ENCODE results near the gene DVL2.

Gene DVL2

DNA sequence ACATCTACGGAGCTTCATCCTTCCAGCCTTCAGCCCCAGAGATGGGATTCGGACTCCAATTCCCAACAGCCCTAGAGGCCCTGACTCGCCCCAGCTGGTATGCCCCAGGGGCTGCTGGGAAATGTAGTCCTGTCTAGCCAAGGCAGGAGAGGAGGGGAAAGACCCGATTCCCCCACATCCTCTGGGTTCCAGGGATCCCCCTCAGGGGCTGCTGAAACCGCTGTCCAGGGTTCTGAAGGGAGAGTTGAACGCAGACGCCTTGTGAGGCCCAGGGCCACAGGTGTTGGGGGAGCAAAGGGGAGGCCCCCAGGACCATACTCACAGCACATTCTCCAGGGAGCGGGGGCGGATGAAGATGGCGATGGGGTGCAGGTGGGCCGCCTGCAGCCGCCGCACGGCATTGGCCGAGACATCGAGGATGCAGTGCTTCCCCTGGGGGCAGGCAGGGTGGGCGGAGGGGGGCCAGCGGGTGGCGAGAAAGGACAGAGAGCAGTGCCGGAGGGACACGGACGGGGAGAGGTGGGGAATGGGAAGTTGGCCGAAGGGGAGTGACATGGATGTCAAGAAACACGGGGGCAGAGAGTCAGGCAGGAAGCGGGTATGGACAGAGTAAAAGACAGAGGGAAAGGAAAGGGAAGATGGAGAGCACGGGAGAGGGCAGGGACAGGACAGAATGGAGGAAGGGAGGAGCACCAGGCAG lies 42.6 kb downstream of the DVL2 start:
- Histone ChIP-seq H3K4me1 (ENCODE audit: control insufficient read depth in 1 of 2, insufficient read depth in 1 of 2, low read depth in 1 of 2, low read length in 1 of 2) (no peaks in the 10 kb centered on the region), H3K27ac (no peak overlapping the region), H3K36me3 (no peaks in the 10 kb centered on the region), H3K9me3 (no peaks in the 10 kb centered on the region), H3K27me3 (no peaks in the 10 kb centered on the region), H3K4me3 (ENCODE audit: low read depth in 1 of 2, low read length in 1 of 2) (no peak overlapping the region)
- TF ChIP-seq, protein P1, sequence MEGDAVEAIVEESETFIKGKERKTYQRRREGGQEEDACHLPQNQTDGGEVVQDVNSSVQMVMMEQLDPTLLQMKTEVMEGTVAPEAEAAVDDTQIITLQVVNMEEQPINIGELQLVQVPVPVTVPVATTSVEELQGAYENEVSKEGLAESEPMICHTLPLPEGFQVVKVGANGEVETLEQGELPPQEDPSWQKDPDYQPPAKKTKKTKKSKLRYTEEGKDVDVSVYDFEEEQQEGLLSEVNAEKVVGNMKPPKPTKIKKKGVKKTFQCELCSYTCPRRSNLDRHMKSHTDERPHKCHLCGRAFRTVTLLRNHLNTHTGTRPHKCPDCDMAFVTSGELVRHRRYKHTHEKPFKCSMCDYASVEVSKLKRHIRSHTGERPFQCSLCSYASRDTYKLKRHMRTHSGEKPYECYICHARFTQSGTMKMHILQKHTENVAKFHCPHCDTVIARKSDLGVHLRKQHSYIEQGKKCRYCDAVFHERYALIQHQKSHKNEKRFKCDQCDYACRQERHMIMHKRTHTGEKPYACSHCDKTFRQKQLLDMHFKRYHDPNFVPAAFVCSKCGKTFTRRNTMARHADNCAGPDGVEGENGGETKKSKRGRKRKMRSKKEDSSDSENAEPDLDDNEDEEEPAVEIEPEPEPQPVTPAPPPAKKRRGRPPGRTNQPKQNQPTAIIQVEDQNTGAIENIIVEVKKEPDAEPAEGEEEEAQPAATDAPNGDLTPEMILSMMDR (IDR thresholded peaks at IDR 0.05), result no peak

DNA sequence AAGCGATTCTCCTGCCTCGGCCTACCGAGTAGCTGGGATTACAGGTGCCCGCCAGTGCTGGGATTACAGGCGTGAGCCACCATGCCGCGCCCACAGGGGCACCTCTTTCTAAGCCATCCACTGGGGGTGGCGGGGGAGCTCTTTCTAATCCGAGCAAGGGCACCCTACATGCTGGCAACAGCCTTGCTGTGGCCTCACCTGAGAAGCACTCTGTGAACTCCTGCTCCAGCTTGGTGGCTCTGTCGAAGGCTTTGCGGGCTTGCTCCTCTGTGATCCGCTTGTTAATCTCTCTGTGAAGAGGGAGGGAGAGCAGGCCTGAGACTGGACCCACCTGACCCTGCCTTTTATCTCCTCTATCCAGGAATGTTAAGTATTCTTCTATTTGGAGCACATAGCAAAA lies 43.2 kb downstream of the DVL2 start:
- Histone ChIP-seq H3K4me1 (ENCODE audit: control insufficient read depth in 1 of 2, insufficient read depth in 1 of 2, low read depth in 1 of 2, low read length in 1 of 2) (no peaks in the 10 kb centered on the region), H3K36me3 (no peaks in the 10 kb centered on the region), H3K27ac (no peak overlapping the region), H3K27me3 (no peaks in the 10 kb centered on the region), H3K4me3 (ENCODE audit: low read depth in 1 of 2, low read length in 1 of 2) (no peak overlapping the region), H3K9me3 (no peaks in the 10 kb centered on the region)
- TF ChIP-seq, protein P1 (IDR thresholded peaks at IDR 0.05), result no peak

DNA sequence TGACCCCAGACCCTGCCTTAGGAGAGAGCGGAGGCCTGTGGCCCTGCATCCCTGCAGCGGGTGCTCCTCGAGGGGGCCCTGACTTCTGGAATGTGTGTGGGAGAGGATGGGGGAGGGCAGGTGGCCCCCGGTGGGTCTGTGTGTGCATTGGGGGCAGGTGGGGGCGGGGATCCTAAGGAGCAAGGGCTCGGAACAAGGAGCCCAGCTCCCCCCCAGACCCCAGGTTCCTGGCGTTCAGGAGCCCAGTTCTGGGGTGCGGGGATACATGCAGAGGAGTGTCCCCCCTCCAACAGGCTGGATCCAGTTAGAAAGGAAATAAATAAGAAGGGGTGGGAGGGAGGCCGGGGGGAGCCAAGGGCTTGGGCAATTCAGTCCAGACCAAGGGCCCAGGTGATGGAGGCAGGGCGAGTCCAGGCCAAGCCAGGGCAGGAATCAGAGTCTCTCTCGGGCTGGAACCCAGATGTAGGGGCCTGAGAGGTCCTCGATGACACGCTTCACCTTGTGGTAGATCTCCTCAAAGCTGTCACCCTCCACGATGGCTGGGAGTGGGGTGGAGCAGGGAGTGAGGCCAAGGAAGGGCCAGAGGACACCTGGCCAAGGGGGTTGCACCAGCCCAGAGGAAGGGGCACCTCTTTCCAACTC lies 43.9 kb downstream of the DVL2 start:
- Histone ChIP-seq H3K36me3 (no peaks in the 10 kb centered on the region), H3K4me1 (ENCODE audit: control insufficient read depth in 1 of 2, insufficient read depth in 1 of 2, low read depth in 1 of 2, low read length in 1 of 2) (no peaks in the 10 kb centered on the region), H3K4me3 (ENCODE audit: low read depth in 1 of 2, low read length in 1 of 2) (no peak overlapping the region), H3K27ac (no peak overlapping the region), H3K9me3 (no peaks in the 10 kb centered on the region), H3K27me3 (no peaks in the 10 kb centered on the region)
- TF ChIP-seq, protein P1 (IDR thresholded peaks at IDR 0.05), result no peak

DNA sequence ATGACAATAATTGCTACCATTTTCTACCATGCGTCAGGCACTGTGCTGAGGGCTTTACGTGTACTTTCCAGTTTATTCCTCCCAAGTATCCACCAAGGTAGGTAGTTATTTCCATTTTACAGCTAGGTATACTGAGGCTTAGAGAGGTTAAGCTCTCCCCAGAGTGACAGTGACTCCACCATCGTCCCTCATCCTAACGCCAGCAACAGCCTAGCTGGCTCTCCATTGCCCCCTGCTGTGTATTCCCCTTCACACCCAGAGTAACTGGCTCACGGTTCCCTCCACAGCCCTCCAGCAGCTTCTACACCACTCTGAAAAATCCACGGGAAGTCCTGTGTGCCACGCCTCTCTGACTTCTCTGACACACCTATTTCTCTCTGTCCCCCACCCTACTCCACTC lies 48.1 kb downstream of the DVL2 start:
- Histone ChIP-seq H3K27ac (no peak overlapping the region), H3K36me3 (no peaks in the 10 kb centered on the region), H3K27me3 (peaks cover 4% of the 10 kb centered on the region), H3K4me3 (ENCODE audit: low read depth in 1 of 2, low read length in 1 of 2) (no peak overlapping the region), H3K4me1 (ENCODE audit: control insufficient read depth in 1 of 2, insufficient read depth in 1 of 2, low read depth in 1 of 2, low read length in 1 of 2) (no peaks in the 10 kb centered on the region), H3K9me3 (no peaks in the 10 kb centered on the region)
- TF ChIP-seq, protein P1 (IDR thresholded peaks at IDR 0.05), result no peak

DNA sequence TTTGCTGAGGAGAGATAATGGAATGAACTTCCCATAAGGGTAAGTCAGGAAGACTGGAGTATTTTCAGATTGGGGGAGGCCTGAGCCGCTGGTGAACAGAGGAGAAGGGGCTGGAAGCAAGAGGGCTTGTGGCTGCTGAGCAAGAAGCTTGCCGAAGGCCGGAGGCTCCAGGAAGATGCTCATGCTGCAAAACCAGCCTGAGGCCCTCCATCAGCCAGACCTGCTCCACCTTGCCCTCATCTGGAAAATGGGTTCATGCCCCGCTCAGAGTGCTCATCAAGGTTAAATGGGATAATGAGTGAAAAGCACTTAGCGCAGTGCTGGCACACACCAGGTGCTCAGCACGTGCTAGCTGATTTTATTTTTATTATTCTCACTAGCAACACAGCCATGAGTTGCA lies 49.7 kb downstream of the DVL2 start:
- no peaks in the 10 kb centered on the region for H3K9me3 ChIP-seq
- no peaks in the 10 kb centered on the region for H3K36me3 ChIP-seq
- no peak overlapping the region for H3K27ac ChIP-seq
- no peaks in the 10 kb centered on the region for H3K4me1 ChIP-seq (ENCODE audit: control insufficient read depth in 1 of 2, insufficient read depth in 1 of 2, low read depth in 1 of 2, low read length in 1 of 2)
- H3K4me3 ChIP-seq (ENCODE audit: low read depth in 1 of 2, low read length in 1 of 2), result no peak overlapping the region
- TF ChIP-seq, protein P1 (IDR thresholded peaks at IDR 0.05), result no peak
- peaks cover 6% of the 10 kb centered on the region for H3K27me3 ChIP-seq

Measured in neutrophil (primary cell).